HCT116 (cell line): ENCODE measurements around the gene EI24.

ENCODE experiments used
- SP1 ChIP-seq: IDR thresholded peaks from 2 replicates; pipeline ENCODE4 v1.6.1; 2012; ENCODE audit warnings: low read depth
- SRF ChIP-seq: IDR thresholded peaks from 2 replicates; pipeline ENCODE4 v1.6.1; 2012; ENCODE audit warnings: low read depth
- YY1 ChIP-seq: IDR thresholded peaks from 2 replicates; pipeline ENCODE4 v1.6.1; 2011; ENCODE audit warnings: low read length, low read depth, moderate library complexity, mild to moderate bottlenecking; ENCODE audit not compliant: insufficient replicate concordance; ENCODE audit errors: extremely low read depth
- TF ChIP-seq, protein P1 (sequence below), 3 experiments: fragments of 200-600 bp in 1 of 3; sonication (generic) in 1 of 3; IDR thresholded peaks in 2 of 3; conservative IDR thresholded peaks in 1 of 3; 2 replicates each; pipeline ENCODE4 v1.5.1; 2012 to 2017; ENCODE audit warnings: low read depth in 2 of 3, low read length in 2 of 3, antibody characterized with exemption in 1 of 3, borderline replicate concordance in 1 of 3, control low read depth in 1 of 3, mild to moderate bottlenecking in 1 of 3, mixed read lengths in 1 of 3, mixed run types in 1 of 3, moderate library complexity in 1 of 3; ENCODE audit not compliant: insufficient read depth in 1 of 3

DNA sequence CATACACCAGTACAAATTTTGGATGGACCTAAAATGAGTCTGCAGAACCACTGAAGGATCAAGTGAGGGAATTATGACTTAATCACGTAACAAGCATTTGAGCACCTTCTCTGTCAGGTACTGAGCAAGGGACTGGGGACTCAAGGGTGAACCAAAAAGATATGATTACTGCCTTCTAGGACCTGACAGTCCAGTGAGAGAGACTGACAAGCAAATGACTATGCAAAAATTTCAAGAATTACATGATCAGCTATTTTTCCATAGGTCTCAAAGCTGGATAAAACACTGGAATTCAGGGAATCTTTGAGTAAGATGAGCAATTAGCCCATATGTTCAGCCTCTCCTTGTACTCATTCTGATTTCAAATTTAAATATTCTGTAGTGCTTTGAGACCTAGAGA lies 18.2 kb downstream of the EI24 start:
- TF ChIP-seq, protein P1, sequence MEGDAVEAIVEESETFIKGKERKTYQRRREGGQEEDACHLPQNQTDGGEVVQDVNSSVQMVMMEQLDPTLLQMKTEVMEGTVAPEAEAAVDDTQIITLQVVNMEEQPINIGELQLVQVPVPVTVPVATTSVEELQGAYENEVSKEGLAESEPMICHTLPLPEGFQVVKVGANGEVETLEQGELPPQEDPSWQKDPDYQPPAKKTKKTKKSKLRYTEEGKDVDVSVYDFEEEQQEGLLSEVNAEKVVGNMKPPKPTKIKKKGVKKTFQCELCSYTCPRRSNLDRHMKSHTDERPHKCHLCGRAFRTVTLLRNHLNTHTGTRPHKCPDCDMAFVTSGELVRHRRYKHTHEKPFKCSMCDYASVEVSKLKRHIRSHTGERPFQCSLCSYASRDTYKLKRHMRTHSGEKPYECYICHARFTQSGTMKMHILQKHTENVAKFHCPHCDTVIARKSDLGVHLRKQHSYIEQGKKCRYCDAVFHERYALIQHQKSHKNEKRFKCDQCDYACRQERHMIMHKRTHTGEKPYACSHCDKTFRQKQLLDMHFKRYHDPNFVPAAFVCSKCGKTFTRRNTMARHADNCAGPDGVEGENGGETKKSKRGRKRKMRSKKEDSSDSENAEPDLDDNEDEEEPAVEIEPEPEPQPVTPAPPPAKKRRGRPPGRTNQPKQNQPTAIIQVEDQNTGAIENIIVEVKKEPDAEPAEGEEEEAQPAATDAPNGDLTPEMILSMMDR (IDR thresholded peaks at IDR 0.05 in 2 of 3, conservative IDR thresholded peaks at IDR 0.05 in 1 of 3; ENCODE audit: borderline replicate concordance in 1 of 3, insufficient read depth in 1 of 3, low read depth in 2 of 3, low read length in 2 of 3): no peak
- TF ChIP-seq SP1 (no peak), YY1 (no peak), SRF (no peak)
